NK-92 (cell line): ENCODE results near the gene CLIC5.

Experiments used
- DNase-seq: peaks from one replicate; lab custom pipeline; 2025; ENCODE audit not compliant: unreplicated experiment; lab: John Stamatoyannopoulos, UW

CLIC5 gene

DNA sequence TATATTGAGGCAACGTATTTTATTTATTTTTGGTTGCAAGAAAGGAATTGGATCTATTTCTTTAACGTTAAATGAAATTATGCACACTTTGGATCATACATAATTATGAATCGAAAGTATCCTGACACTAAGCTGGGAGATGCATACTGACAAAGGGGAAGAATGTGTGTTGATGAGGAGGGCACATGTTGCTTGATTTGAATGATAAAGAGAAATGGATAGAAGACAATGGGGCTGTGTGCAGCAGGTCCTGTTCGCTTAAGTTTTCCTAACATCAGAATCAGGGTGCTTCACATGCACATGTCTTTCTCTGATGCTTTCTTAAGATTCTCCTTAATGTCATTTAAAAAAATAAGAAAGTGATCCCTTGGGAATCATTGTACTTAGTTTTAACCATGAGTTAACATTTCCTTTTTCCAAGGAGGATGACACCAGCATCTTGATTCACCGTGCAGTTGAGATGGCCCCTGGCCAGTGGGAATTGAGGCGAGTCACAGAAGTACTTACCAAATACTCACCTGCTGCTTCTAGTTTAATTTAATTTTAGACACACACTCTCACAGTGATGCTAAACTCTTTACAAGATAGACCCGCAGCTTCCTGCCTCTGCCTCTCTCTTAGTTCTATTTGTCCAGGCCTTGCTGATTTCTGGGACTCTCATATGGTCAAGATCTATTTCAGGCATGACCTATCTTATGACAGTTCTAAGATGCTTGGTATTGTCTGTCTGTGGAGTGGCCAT lies 116.5 kb downstream of the CLIC5 start:
- DNase-seq, result no peak

- DNase-seq, result no peak
Measured at GRCh38 chr6:45896783-45897441, 118.7 kb downstream of the CLIC5 start.

DNA sequence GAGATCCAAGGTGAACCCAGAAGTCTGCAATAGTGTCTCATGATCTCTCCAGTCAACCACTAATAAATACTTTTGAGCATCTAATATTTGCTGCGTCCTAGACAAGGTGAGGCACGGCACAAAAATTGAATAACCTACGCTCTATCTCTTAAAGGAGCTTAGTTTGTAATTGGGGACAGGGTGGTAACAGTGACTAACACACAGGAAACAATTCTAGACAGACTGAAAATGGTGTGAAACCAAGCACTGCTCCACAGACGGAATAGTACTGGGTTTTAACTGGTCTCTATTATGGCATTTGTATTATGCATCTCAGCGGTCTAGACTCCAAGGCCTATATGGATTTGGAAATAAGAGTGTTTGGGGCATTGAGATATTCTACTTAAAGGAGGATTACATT lies 120.1 kb downstream of the CLIC5 start:
- DNase-seq, result no peak

DNA sequence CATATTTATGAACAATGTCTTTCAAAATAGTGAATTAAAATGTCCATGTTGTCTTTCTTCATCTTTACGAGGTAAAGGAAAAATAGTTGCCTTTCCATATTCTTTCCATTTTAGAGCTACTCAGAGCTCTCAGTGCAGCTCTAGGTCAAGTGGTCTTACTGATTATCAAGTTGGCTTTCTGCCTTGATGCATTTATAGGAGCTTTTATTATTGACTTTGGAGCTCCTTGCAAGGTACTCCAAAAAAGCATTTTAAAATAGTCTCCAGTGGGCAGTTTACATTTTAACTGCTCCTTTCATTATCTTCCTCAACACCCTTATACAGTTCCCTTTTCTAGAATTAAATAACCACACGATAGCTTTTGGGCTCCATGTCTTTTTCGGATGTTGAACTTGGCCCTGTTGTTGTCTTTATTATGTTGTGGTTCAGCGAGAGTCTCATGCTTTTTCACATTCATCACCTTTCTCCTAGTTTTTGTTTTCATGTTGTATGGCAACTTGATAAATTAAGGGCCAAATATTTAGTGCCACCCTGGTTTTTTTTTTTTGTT lies 122.9 kb downstream of the CLIC5 start:
- no peak for DNase-seq

GRCh38 chr6:45892196-45892595 lies 123.5 kb downstream of the CLIC5 start:
- DNase-seq, result no peak

- no peak for DNase-seq
Measured at GRCh38 chr6:45886776-45887175, 128.9 kb downstream of the CLIC5 start.

DNA sequence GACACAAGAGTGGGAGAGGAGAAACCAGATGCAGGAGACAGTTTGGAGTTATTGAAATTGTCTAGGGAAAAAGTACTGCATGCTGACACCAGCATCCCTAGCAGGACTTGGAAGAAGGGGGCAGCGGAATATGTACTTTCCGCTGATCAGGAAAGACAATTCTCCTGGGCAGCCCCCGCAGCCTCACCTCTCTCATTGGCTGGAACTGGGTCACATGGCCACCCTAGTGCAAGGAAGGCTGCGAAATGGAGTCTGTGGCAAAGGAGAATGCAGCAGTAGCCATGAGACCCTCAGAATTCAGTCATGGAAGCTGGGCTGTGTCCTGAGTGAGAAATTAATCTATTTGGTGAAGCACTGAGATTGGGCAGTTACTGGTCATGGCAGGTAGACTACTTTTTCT lies 131.3 kb downstream of the CLIC5 start:
- DNase-seq, result no peak

- DNase-seq, result no peak
Measured at GRCh38 chr6:45882671-45883070, 133.0 kb downstream of the CLIC5 start.

GRCh38 chr6:45881705-45882467 lies 133.8 kb downstream of the CLIC5 start:
- DNase-seq, result no peak

GRCh38 chr6:45880676-45881075 lies 135.0 kb downstream of the CLIC5 start:
- no peak for DNase-seq

- no peak for DNase-seq
Measured at GRCh38 chr6:45880159-45880558, 135.5 kb downstream of the CLIC5 start.

DNA sequence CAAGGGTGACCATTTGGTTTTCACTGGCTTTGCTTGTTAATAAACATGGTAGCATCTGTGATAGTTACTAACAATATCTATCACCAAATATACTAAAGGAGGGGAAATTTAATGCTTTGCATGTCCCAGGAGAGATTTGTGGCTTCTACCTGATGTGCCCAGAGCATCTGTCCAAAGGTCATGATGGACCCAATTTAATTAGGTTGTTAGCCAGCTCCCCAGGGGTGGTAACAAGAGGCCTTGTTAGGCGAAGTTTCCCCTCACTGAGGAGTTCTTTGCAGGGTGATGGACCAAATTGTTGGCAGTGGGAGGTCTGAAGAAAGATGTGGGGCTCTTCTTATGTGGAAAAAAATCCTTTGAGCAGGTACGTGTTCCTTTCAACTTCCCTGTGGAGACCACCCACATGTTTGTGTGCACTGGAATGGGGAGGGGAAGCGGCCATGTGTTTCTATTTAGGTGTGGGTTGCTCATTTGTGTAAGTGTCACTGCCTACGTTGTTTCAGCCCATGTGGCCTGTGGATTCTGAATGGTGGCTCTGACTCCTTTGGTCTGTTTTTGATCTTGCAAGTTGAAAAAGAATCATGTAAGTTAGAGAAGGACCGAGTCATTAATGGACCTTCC lies 137.6 kb downstream of the CLIC5 start:
- no peak for DNase-seq

GRCh38 chr6:45872827-45873365 lies 142.8 kb downstream of the CLIC5 start:
- no peak for DNase-seq

GRCh38 chr6:45870531-45870930 lies 145.1 kb downstream of the CLIC5 start:
- DNase-seq, result no peak

DNA sequence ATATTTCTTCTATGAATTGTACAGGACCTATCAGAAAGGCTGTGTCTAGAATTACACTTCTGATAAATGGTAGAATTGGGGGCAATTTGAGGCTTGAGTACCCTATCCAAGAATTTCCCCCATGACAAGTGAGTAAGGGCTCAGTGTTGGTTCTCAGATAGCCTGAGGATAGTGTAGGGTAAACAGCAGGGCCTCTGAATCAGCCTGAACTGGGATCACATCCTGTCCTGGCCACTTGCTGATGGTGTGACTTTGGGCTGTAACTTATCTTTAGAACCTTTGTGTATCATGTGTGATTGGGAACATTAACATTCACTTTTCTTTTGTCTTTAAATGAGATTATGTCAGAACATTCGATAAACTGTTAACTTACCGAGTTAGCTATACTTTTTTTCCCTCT lies 151.0 kb downstream of the CLIC5 start:
- no peak for DNase-seq

- no peak for DNase-seq
Measured at GRCh38 chr6:45858691-45859090, 157.0 kb downstream of the CLIC5 start.

DNA sequence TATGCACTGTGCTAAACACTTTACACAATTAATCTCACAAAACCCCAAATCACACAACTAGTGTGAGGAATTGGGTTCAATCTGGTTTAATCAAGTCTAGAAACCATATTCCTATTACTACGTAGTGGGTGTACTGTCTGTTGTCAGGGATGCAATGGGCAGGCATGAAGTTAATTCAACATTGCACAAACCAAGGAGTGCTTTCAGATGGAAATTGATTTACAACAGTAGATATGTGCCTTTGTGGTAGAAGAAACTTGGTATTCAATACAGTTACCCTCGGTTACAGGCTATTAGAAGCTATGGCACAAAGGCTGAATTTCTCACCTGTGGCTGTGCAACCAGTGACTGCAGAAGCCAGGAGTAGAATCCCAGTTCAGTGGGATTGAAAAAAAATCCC lies 157.8 kb downstream of the CLIC5 start:
- DNase-seq, result no peak

DNA sequence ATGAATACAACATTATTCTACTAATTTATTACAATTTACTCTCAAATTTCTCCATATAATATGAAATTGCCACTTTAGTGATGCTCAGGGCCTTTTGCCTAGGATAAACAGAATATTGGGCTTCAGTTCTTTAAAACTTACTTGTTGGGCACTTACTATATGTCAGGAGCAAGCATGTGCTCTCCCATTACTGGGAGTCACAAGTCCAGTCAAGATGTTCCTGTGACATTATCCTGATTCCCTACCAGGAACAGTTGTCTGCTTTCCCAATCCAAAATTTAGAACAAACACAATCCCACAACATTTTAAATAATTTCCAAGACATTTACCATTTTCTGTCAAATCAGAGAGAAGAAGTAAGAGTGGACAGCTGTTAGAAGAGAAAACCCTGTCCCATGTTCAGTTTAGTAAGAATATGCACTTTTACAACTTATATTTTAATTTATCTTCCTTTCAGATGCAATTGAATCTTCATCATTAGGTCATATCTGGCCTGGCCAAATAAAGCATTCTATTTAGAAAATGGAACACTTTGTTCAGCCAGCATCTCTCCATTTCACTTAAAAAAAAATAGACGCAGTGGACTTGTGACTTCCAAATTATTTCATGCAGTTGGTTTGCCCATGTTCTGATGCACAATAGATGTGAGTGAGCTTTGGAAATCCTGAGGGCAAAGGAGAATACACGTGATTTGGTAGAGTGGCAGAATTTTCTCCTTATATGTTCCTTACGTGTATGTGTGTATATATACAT lies 159.8 kb downstream of the CLIC5 start:
- no peak for DNase-seq

- no peak for DNase-seq
Measured at GRCh38 chr6:45854149-45854742, 161.4 kb downstream of the CLIC5 start.

GRCh38 chr6:45851034-45851400 lies 164.6 kb downstream of the CLIC5 start:
- DNase-seq, result no peak
